ENCODE measurements around the gene SMARCC1. TPM values are rescaled to one million over a fixed set of nuclear protein-coding genes. Genes with fewer than 3 reads are reported as not detected.

The SMARCC1 gene
- total and polyA plus RNA-seq, 2 of the 4 experiments (the other 2 are of a cell fraction) = 18.6 to 39.6 TPM

DNA sequence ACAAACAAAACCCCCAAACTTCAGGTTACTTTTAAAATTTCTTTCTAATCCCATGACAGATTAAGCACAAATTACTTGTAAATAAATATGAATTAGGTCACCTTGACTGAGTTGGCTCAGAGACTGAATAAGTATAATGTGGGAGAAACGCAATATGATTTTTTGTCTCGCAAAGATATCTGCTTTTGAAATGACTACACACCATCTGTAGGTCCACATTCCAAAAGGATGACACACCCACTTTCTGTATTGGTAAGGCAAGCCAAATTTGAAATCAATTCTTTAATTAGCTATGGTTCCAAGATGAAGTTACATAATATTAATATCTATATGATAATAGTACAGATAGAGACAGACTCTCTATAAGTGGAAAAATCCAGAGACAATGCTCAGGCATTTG lies 136.1 kb downstream of the SMARCC1 start:
- no CpG with 5 or more reads among the region's 2 CpGs for WGBS, 2 experiments (ENCODE audit: extremely low coverage in 2 of 2, insufficient read length in 1 of 2)
- ChIA-PET CTCF (no interaction called here), POLR2A (ENCODE audit: unreplicated experiment) (no interaction called here)
- intact Hi-C loops (cut with micrococcal nuclease) (no loop called here), in situ Hi-C loops (cut with MboI; ENCODE audit: low sequenced_read_pairs) (no loop called here), dilution Hi-C loops (cut with HindIII; ENCODE audit: low sequenced_read_pairs, unreplicated experiment) (no loop called here)
- Histone ChIP-seq H3K79me1 (ENCODE audit: low read depth in 1 of 2, low read length in 2 of 2) (peaks cover 24 to 43% of the 10 kb centered on the region in 2 experiments), H3K4ac (ENCODE audit: low read depth, low read length) (no peak overlapping the region), H3K27ac (ENCODE audit: insufficient read depth, low read length) (no peak overlapping the region), H2BK20ac (ENCODE audit: low read depth, low read length) (no peak overlapping the region), H2AK5ac (ENCODE audit: low read depth, low read length) (no peak overlapping the region), H2AK9ac (replicated peaks; ENCODE audit: low read depth, low read length, poor library complexity) (no peak overlapping the region), H3K4me2 (ENCODE audit: low read depth, low read length) (no peak overlapping the region), H2AFZ (replicated peaks; ENCODE audit: low read length, poor library complexity) (no peak overlapping the region), H3K23ac (ENCODE audit: low read depth, low read length) (no peak overlapping the region), H4K5ac (ENCODE audit: low read depth, low read length) (no peak overlapping the region), H3K56ac (ENCODE audit: extremely low read depth, insufficient read depth, low read length) (no peak overlapping the region), H2BK5ac (ENCODE audit: low read depth, low read length, poor library complexity, severe bottlenecking) (no peak overlapping the region), H3K36me3 (ENCODE audit: control insufficient read depth, insufficient read depth, low read length) (peaks cover 25% of the 10 kb centered on the region), H2BK120ac (ENCODE audit: low read depth, low read length) (no peak overlapping the region), H3K9ac (ENCODE audit: low read depth, low read length) (no peak overlapping the region), H3K4me3 (ENCODE audit: insufficient read depth, low read depth, low read length) (no peak overlapping the region), H4K8ac (ENCODE audit: low read depth in 2 of 2, low read length in 2 of 2) (no peak overlapping the region), H3K4me1 (ENCODE audit: control insufficient read depth, insufficient read depth, low read length) (no peaks in the 10 kb centered on the region; the same call in none of the 2 replicates), H4K20me1 (ENCODE audit: insufficient read depth, low read length) (no peaks in the 10 kb centered on the region), H3K18ac (ENCODE audit: low read depth, low read length) (no peak overlapping the region), H3K14ac (replicated peaks; ENCODE audit: low read depth, low read length) (no peak overlapping the region), H3K27me3 (ENCODE audit: control insufficient read depth, insufficient read depth, low read length) (no peaks in the 10 kb centered on the region), H3K9me3 (ENCODE audit: control insufficient read depth, insufficient read depth, low read length) (no peaks in the 10 kb centered on the region), H4K91ac (ENCODE audit: insufficient read depth, low read depth, low read length) (no peak overlapping the region), H3K9me1 (ENCODE audit: insufficient read depth, low read length) (peaks cover 6% of the 10 kb centered on the region), H2BK15ac (ENCODE audit: low read depth, low read length) (no peak overlapping the region)
- ATAC-seq (ENCODE audit: low read depth) (no peak), DNase-seq (peak; percentile 35)
- BruUV-seq (replicated peaks) = no TSS peak
- TF ChIP-seq MXI1 (IDR thresholded peaks at IDR 0.05; ENCODE audit: borderline replicate concordance, low read depth, low read length) (no peak), RCOR1 (IDR thresholded peaks at IDR 0.05; ENCODE audit: insufficient replicate concordance, low read length) (no peak), CHD1 (IDR thresholded peaks at IDR 0.05; ENCODE audit: low read depth, low read length) (no peak), RFX5 (IDR thresholded peaks at IDR 0.05; ENCODE audit: low read depth, low read length) (no peak), BHLHE40 (IDR thresholded peaks at IDR 0.05; ENCODE audit: low read depth, low read length) (no peak), NFE2L2 (IDR thresholded peaks at IDR 0.05; ENCODE audit: low read depth, low read length) (no peak), MAFK (IDR thresholded peaks at IDR 0.05; ENCODE audit: low read depth, low read length) (no peak), CEBPB (IDR thresholded peaks at IDR 0.05; ENCODE audit: low read depth, low read length) (no peak), FOS (IDR thresholded peaks at IDR 0.05; ENCODE audit: low read depth, low read length) (no peak), MAZ (IDR thresholded peaks at IDR 0.05; ENCODE audit: borderline replicate concordance, low read depth, low read length) (no peak), SMC3 (IDR thresholded peaks at IDR 0.05; ENCODE audit: low read depth, low read length) (no peak), POLR2A (IDR thresholded peaks at IDR 0.05; ENCODE audit: low read depth, low read length) (no peak), RAD21 (IDR thresholded peaks at IDR 0.05; ENCODE audit: low read length) (no peak)
- TF ChIP-seq, protein P1, sequence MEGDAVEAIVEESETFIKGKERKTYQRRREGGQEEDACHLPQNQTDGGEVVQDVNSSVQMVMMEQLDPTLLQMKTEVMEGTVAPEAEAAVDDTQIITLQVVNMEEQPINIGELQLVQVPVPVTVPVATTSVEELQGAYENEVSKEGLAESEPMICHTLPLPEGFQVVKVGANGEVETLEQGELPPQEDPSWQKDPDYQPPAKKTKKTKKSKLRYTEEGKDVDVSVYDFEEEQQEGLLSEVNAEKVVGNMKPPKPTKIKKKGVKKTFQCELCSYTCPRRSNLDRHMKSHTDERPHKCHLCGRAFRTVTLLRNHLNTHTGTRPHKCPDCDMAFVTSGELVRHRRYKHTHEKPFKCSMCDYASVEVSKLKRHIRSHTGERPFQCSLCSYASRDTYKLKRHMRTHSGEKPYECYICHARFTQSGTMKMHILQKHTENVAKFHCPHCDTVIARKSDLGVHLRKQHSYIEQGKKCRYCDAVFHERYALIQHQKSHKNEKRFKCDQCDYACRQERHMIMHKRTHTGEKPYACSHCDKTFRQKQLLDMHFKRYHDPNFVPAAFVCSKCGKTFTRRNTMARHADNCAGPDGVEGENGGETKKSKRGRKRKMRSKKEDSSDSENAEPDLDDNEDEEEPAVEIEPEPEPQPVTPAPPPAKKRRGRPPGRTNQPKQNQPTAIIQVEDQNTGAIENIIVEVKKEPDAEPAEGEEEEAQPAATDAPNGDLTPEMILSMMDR (conservative IDR thresholded peaks at IDR 0.05; ENCODE audit: low read depth, low read length) = no peak
- TF ChIP-seq, protein P2, sequence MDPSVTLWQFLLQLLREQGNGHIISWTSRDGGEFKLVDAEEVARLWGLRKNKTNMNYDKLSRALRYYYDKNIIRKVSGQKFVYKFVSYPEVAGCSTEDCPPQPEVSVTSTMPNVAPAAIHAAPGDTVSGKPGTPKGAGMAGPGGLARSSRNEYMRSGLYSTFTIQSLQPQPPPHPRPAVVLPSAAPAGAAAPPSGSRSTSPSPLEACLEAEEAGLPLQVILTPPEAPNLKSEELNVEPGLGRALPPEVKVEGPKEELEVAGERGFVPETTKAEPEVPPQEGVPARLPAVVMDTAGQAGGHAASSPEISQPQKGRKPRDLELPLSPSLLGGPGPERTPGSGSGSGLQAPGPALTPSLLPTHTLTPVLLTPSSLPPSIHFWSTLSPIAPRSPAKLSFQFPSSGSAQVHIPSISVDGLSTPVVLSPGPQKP (IDR thresholded peaks at IDR 0.05; ENCODE audit: borderline replicate concordance, low read depth, low read length) = no peak
- TF ChIP-seq, protein P3, sequence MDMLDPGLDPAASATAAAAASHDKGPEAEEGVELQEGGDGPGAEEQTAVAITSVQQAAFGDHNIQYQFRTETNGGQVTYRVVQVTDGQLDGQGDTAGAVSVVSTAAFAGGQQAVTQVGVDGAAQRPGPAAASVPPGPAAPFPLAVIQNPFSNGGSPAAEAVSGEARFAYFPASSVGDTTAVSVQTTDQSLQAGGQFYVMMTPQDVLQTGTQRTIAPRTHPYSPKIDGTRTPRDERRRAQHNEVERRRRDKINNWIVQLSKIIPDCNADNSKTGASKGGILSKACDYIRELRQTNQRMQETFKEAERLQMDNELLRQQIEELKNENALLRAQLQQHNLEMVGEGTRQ (IDR thresholded peaks at IDR 0.05; ENCODE audit: low read depth, low read length) = no peak
